Measurements from ENCODE around the gene FAM110C. TPM values are rescaled to one million over a fixed set of nuclear protein-coding genes. Genes with fewer than 3 reads are reported as not detected.

Gene FAM110C
- polyA plus RNA-seq, 1 donor (not counting 4 experiments of a cell fraction or from before 2014, with no cell fraction given): 38.0 TPM

DNA sequence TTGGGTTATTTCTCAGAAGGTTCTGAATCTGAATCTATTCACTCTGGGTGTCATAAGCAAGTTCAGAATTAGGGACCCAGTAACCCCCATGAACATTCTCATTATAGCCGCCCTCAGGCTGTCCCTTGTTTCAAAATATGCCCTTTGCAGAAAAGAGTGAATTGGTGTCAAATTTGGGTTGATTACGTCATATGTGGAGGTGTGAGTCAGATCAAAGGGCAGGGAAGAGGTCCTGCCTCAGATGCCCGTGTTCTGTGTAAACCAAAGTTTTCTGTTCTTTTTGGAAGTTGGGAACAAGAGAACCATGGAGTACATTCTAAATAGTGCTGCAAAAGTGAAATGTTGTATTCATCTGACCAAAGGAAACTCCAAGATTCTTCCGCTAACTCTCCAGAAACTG, 5.8 kb downstream of the FAM110C start:
- H3K27ac ChIP-seq (ENCODE audit: control insufficient read depth, insufficient read depth, low read length): no peak overlapping the region
- H3K36me3 ChIP-seq (ENCODE audit: control insufficient read depth in 2 of 2, extremely low read depth in 1 of 2, insufficient read depth in 2 of 2, low read length in 2 of 2): peaks cover 11 to 21% of the 10 kb centered on the region in 2 experiments
- H3K4me3 ChIP-seq (ENCODE audit: control insufficient read depth in 2 of 3, extremely low read depth in 1 of 3, insufficient read depth in 2 of 3, low read depth in 1 of 3, low read length in 3 of 3): peak overlapping the region in 2 of 3 experiments; percentile 11 to 37
- H3K79me2 ChIP-seq (ENCODE audit: control insufficient read depth, insufficient read depth, low read length): peaks cover 62% of the 10 kb centered on the region
- TF ChIP-seq EZH2 (IDR thresholded peaks at IDR 0.05; ENCODE audit: low read length): no peak
- TF ChIP-seq, protein P1, sequence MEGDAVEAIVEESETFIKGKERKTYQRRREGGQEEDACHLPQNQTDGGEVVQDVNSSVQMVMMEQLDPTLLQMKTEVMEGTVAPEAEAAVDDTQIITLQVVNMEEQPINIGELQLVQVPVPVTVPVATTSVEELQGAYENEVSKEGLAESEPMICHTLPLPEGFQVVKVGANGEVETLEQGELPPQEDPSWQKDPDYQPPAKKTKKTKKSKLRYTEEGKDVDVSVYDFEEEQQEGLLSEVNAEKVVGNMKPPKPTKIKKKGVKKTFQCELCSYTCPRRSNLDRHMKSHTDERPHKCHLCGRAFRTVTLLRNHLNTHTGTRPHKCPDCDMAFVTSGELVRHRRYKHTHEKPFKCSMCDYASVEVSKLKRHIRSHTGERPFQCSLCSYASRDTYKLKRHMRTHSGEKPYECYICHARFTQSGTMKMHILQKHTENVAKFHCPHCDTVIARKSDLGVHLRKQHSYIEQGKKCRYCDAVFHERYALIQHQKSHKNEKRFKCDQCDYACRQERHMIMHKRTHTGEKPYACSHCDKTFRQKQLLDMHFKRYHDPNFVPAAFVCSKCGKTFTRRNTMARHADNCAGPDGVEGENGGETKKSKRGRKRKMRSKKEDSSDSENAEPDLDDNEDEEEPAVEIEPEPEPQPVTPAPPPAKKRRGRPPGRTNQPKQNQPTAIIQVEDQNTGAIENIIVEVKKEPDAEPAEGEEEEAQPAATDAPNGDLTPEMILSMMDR (optimal IDR thresholded peaks at IDR 0.05 in 1 of 3, IDR thresholded peaks at IDR 0.05 in 1 of 3, conservative IDR thresholded peaks at IDR 0.05 in 1 of 3; ENCODE audit: extremely low read depth in 1 of 3, insufficient read depth in 2 of 3, low read length in 3 of 3): no peak
- H3K27me3 ChIP-seq (ENCODE audit: control insufficient read depth, extremely low read depth, insufficient read depth, low read length): no peaks in the 10 kb centered on the region
- FAIRE-seq (peak; percentile 9), DNase-seq (ENCODE audit: low read depth, low spot score) (no peak)
- peaks cover 83% of the 10 kb centered on the region for H3K4me1 ChIP-seq (ENCODE audit: control insufficient read depth, extremely low read depth, insufficient read depth, low read length)
- no peak overlapping the region for H2AFZ ChIP-seq (ENCODE audit: control insufficient read depth, low read length)
- peak overlapping the region; percentile 84 for H3K4me2 ChIP-seq (ENCODE audit: control insufficient read depth, extremely low read depth, insufficient read depth, low read depth, low read length)
- no peak overlapping the region for H3K9ac ChIP-seq (ENCODE audit: control insufficient read depth, extremely low read depth, insufficient read depth, low read length)
- no peaks in the 10 kb centered on the region for H4K20me1 ChIP-seq (ENCODE audit: control insufficient read depth, extremely low read depth, insufficient read depth, low read length)
- dilution Hi-C loops (cut with MboI; ENCODE audit: extremely low pct_ligation_motif_present, low sequenced_read_pairs): no loop called here
- H3K9me1 ChIP-seq (ENCODE audit: control insufficient read depth, extremely low read depth, insufficient read depth, low read length): peaks cover 1% of the 10 kb centered on the region
- no peaks in the 10 kb centered on the region for H3K9me3 ChIP-seq (ENCODE audit: control insufficient read depth, low read depth, low read length)

DNA sequence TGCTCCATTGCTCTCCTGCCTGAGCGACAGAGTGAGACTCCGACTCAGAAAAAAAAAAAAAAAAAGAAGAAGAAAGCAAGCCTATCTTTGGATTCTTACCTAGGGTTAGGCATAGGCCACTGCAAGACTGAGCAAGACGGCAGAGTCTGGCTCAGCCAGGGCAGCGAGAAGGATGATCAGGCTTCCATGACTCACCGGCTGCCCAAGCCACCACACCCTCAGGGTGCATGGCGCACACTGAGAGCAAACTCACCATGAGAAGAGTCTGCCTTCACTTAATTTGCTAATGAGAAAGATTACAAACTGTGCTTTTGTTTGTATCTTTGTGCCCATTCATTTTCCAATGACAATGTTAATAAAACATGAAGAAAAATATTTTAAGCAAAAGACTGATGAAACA, 8.2 kb downstream of the FAM110C start:
- no peaks in the 10 kb centered on the region for H3K27me3 ChIP-seq (ENCODE audit: control insufficient read depth, extremely low read depth, insufficient read depth, low read length)
- H3K4me2 ChIP-seq (ENCODE audit: control insufficient read depth, extremely low read depth, insufficient read depth, low read depth, low read length): peak overlapping the region; percentile 50
- TF ChIP-seq, protein P1 (optimal IDR thresholded peaks at IDR 0.05 in 1 of 3, IDR thresholded peaks at IDR 0.05 in 1 of 3, conservative IDR thresholded peaks at IDR 0.05 in 1 of 3; ENCODE audit: extremely low read depth in 1 of 3, insufficient read depth in 2 of 3, low read length in 3 of 3): no peak
- TF ChIP-seq EZH2 (IDR thresholded peaks at IDR 0.05; ENCODE audit: low read length): no peak
- H3K27ac ChIP-seq (ENCODE audit: control insufficient read depth, insufficient read depth, low read length): peak overlapping the region; percentile 90
- no peak overlapping the region for H2AFZ ChIP-seq (ENCODE audit: control insufficient read depth, low read length)
- H3K9me1 ChIP-seq (ENCODE audit: control insufficient read depth, extremely low read depth, insufficient read depth, low read length): peaks cover 2% of the 10 kb centered on the region
- peak overlapping the region; percentile 53 for H3K9ac ChIP-seq (ENCODE audit: control insufficient read depth, extremely low read depth, insufficient read depth, low read length)
- FAIRE-seq: peak; percentile 94
- peaks cover 11 to 24% of the 10 kb centered on the region in 2 experiments for H3K36me3 ChIP-seq (ENCODE audit: control insufficient read depth in 2 of 2, extremely low read depth in 1 of 2, insufficient read depth in 2 of 2, low read length in 2 of 2)
- H3K4me3 ChIP-seq (ENCODE audit: control insufficient read depth in 2 of 3, extremely low read depth in 1 of 3, insufficient read depth in 2 of 3, low read depth in 1 of 3, low read length in 3 of 3): peak overlapping the region in 1 of 3 experiments; percentile 8
- peak; percentile 74 for DNase-seq (ENCODE audit: low read depth, low spot score)
- H3K4me1 ChIP-seq (ENCODE audit: control insufficient read depth, extremely low read depth, insufficient read depth, low read length): peaks cover 99% of the 10 kb centered on the region
- peaks cover 39% of the 10 kb centered on the region for H3K79me2 ChIP-seq (ENCODE audit: control insufficient read depth, insufficient read depth, low read length)
- H3K9me3 ChIP-seq (ENCODE audit: control insufficient read depth, low read depth, low read length): no peaks in the 10 kb centered on the region
- H4K20me1 ChIP-seq (ENCODE audit: control insufficient read depth, extremely low read depth, insufficient read depth, low read length): no peaks in the 10 kb centered on the region
- dilution Hi-C loops (cut with MboI; ENCODE audit: extremely low pct_ligation_motif_present, low sequenced_read_pairs): no loop called here

Measured in keratinocyte (primary cell).